AG10803 (cell line): ENCODE data around the gene STEAP4.

Source experiments
- DNase-seq: peaks from one replicate; pipeline ENCODE4 v3.0.0; 2010; ENCODE audit warnings: low read depth
- H3K4me3 ChIP-seq: 2 replicates; pipeline ENCODE4 v1.5.1; 2011; ENCODE audit warnings: mild to moderate bottlenecking, low read length, control low read depth
- TF ChIP-seq, protein P1 (sequence below): conservative IDR thresholded peaks from 2 replicates; pipeline ENCODE4 v1.5.1; 2011; ENCODE audit warnings: mild to moderate bottlenecking, low read length, control low read depth, inconsistent platforms

Gene STEAP4

DNA sequence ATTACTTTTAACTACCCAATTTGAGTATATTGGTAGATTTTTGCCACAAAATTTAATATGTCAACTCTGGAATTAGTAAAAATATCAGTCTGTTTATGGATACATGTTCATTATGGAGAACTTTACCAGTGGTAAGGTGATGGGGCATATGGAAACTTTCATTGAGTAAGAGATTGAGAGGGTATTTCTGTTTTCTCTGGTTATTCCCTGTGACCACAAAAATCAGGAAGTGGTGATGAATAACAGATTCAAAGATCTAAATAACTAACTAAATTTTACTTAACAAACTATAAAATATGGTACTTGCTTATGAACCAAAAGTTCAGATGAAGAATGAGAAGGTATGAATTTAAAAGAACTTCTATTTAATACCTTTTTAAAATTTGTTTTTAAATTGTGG is 22.1 kb upstream of the STEAP4 start:
- TF ChIP-seq, protein P1, sequence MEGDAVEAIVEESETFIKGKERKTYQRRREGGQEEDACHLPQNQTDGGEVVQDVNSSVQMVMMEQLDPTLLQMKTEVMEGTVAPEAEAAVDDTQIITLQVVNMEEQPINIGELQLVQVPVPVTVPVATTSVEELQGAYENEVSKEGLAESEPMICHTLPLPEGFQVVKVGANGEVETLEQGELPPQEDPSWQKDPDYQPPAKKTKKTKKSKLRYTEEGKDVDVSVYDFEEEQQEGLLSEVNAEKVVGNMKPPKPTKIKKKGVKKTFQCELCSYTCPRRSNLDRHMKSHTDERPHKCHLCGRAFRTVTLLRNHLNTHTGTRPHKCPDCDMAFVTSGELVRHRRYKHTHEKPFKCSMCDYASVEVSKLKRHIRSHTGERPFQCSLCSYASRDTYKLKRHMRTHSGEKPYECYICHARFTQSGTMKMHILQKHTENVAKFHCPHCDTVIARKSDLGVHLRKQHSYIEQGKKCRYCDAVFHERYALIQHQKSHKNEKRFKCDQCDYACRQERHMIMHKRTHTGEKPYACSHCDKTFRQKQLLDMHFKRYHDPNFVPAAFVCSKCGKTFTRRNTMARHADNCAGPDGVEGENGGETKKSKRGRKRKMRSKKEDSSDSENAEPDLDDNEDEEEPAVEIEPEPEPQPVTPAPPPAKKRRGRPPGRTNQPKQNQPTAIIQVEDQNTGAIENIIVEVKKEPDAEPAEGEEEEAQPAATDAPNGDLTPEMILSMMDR, result no peak
- DNase-seq, result no peak
- H3K4me3 ChIP-seq, result no peak overlapping the region

DNA sequence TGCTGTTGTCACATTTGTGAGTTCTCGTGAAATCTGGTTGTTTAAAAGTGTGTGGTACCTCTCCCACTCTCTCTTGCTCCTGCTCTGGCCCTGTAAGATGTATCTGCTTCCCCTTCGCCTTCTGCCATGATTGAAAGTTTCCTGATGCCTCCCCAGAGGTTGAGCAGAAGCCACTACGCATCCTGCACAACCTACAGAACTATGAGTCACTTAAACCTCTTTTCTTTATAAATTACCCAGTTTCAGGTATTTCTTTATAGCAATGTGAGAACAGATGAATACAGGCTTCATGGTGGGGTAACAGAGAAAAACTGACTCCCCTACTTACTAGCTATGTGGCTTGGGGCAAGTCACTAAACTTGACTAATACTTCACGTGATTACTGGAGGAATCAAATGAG is 18.0 kb upstream of the STEAP4 start:
- no peak for DNase-seq
- H3K4me3 ChIP-seq, result no peak overlapping the region
- TF ChIP-seq, protein P1, result no peak

DNA sequence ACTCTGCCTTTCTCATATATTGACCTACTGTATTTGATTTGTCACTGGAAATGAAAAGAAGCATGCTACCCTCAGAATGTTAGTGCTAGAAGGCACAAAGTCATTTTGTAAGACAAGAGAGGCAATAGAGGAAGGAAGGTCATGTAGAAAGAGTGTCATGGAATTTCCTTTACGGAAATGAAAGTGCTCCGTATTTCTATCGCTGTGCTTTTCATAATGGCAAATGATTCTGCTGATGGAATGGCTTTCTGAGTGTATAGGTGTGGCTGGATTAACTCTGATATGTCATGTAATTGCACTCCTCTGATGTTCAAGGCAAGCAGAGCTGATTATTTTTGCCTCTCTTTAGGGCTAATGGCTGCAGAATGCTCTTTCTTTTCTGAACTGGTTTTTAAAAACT is 15.5 kb upstream of the STEAP4 start:
- DNase-seq, result no peak
- H3K4me3 ChIP-seq, result no peak overlapping the region
- TF ChIP-seq, protein P1, result no peak

DNA sequence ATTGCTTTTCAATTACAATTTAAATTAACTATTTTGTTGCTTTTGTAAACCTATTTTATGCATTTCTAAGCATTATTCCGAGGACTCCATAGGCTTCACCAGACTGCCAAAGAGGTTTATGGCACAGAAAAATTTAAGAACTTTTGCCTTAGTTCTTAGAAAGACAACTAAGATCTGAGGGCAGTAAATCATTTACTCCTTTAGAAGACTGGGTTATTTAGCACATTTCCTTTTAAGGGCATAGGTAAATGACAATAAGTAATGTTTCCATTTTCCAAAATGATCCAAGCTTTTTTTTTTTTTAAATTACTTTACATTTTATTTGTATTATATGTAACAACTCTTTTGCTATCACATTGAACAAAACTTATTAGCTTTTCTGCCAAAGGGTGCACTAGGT is 15.0 kb upstream of the STEAP4 start:
- no peak overlapping the region for H3K4me3 ChIP-seq
- DNase-seq, result no peak
- TF ChIP-seq, protein P1, result no peak

DNA sequence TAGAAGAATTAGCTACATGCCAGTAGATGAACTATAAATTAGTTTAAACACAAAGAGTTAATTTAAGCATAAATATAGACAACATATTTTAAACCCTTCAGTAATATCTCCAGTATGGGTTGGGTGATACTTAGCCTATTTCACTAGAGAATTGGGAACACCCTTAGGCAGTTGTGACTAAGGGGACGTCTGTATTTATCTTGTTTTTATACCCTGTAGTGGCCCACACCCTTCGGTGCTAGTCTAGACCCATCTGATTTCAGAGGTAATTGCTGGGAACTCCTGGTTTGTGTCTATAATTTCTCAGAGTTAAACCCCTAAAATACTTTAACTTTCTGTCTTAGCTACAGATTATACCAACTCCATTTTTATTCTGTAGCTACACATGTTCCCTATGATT is 11.5 kb upstream of the STEAP4 start:
- DNase-seq, result no peak

DNA sequence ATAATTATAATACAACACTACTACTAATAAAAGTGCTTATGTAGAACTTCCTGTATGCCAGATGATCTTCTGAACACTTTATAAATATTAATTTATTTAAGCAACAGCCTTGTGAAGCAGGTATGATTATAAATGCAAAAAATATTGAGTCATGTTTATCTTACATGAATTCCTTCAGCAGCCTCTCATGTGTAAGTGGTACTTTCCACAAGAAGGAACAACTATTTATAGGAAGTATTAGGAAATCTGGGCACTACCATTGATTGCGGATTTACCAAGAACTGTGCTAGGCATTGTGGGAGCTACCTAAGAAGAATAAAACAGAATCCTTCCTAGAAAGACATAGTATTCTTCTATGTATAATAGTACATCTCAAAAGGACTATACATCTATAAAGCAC is 10.7 kb upstream of the STEAP4 start:
- TF ChIP-seq, protein P1, result no peak
- DNase-seq, result no peak
- no peak overlapping the region for H3K4me3 ChIP-seq

More for the DNA sequence above, 11.5 kb upstream of the STEAP4 start:
- H3K4me3 ChIP-seq, result no peak overlapping the region
- TF ChIP-seq, protein P1, result no peak

DNA sequence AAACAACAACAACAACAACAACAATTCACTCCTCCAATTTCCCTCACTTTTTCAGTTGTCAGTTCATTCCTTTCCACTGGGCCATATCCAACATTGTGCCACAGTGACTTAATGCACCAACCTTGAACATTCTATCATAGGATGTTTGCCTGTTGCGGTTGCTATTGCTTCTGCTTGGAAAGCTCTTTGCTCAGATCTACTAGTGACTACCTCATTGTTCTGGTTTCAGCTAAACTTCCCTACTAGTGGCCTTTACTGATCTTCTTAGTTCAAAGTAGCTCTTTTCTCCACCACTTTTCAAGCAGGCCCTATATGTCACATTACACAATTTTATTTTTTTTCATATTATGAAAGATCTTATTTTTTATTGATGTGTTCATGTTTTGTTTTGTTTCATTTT is 9.8 kb upstream of the STEAP4 start:
- TF ChIP-seq, protein P1, result no peak

More for the DNA sequence above, 9.8 kb upstream of the STEAP4 start:
- no peak for DNase-seq
- H3K4me3 ChIP-seq, result no peak overlapping the region
